Ishikawa (cell line): ENCODE measurements around the gene SLC9A2.

Source experiments
- CEBPB ChIP-seq: IDR thresholded peaks from 2 replicates; pipeline ENCODE4 v1.6.1; 2012
- CREB1 ChIP-seq: IDR thresholded peaks from 2 replicates; pipeline ENCODE4 v1.6.1; 2012; ENCODE audit warnings: low read depth
- EGR1 ChIP-seq: IDR thresholded peaks from 2 replicates; pipeline ENCODE4 v1.6.1; 2012
- EP300 ChIP-seq: IDR thresholded peaks from 2 replicates; pipeline ENCODE4 v1.6.1; 2012; ENCODE audit warnings: borderline replicate concordance
- FOXM1 ChIP-seq: IDR thresholded peaks from 2 replicates; pipeline ENCODE4 v1.6.1; 2012; ENCODE audit warnings: low read depth, borderline replicate concordance
- MAX ChIP-seq: IDR thresholded peaks from 2 replicates; pipeline ENCODE4 v1.6.1; 2012
- NFIC ChIP-seq: IDR thresholded peaks from 2 replicates; pipeline ENCODE4 v1.6.1; 2012
- RAD21 ChIP-seq: IDR thresholded peaks from 2 replicates; pipeline ENCODE4 v1.6.1; 2012; ENCODE audit warnings: low read depth
- REST ChIP-seq: IDR thresholded peaks from 2 replicates; pipeline ENCODE4 v1.6.1; 2012; ENCODE audit warnings: low read depth, mild to moderate bottlenecking
- TAF1 ChIP-seq: IDR thresholded peaks from 2 replicates; pipeline ENCODE4 v1.6.1; 2012; ENCODE audit warnings: low read depth, mild to moderate bottlenecking
- TCF12 ChIP-seq: IDR thresholded peaks from 2 replicates; pipeline ENCODE4 v1.6.1; 2012; ENCODE audit warnings: low read depth
- TEAD4 ChIP-seq: IDR thresholded peaks from 2 replicates; pipeline ENCODE4 v1.6.1; 2012
- USF1 ChIP-seq: IDR thresholded peaks from 2 replicates; pipeline ENCODE4 v1.6.1; 2012
- YY1 ChIP-seq: IDR thresholded peaks from 2 replicates; pipeline ENCODE4 v1.6.1; 2012; ENCODE audit warnings: low read depth
- ZBTB7A ChIP-seq: IDR thresholded peaks from 2 replicates; pipeline ENCODE4 v1.6.1; 2012; ENCODE audit warnings: low read depth

SLC9A2 gene

GRCh38 chr2:102652126-102652525 lies 32.8 kb downstream of the SLC9A2 start:
- TF ChIP-seq EGR1 (no peak), CREB1 (no peak), RAD21 (no peak), CEBPB (no peak), TAF1 (no peak), YY1 (no peak), EP300 (no peak), TCF12 (no peak), TEAD4 (no peak), ZBTB7A (no peak), MAX (no peak), USF1 (no peak), REST (no peak), FOXM1 (no peak), NFIC (no peak)

DNA sequence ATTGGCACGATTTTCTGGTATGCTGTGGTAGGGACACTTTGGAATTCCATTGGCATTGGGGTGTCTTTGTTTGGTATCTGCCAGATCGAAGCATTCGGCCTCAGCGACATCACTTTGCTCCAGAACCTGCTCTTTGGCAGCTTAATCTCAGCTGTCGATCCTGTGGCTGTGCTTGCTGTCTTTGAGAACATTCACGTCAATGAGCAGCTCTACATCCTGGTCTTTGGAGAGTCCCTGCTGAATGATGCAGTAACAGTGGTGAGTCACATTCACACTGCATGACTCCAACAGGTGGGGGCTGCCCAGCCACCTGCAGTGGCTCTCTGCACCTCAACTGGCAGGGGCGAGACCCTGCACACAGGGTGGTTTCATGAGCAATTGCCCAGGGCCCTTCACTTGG lies 38.4 kb downstream of the SLC9A2 start:
- TF ChIP-seq NFIC (no peak), TAF1 (no peak), RAD21 (no peak), MAX (no peak), FOXM1 (no peak), EGR1 (no peak), CEBPB (no peak), USF1 (no peak), CREB1 (no peak), TCF12 (no peak), EP300 (no peak), REST (no peak)

- TF ChIP-seq TEAD4 (no peak), MAX (no peak)
These were observed 40.7 kb downstream of the SLC9A2 start for GRCh38 chr2:102660070-102660469.

GRCh38 chr2:102660574-102660973 lies 41.2 kb downstream of the SLC9A2 start:
- TF ChIP-seq CEBPB (no peak), FOXM1 (no peak)

- TF ChIP-seq TEAD4 (no peak), NFIC (no peak), YY1 (no peak), RAD21 (no peak), TAF1 (no peak)
These were observed 42.5 kb downstream of the SLC9A2 start for GRCh38 chr2:102661846-102662245.

- TF ChIP-seq CREB1 (no peak), USF1 (no peak), YY1 (no peak), RAD21 (no peak), EGR1 (no peak), CEBPB (no peak), NFIC (no peak), FOXM1 (no peak), TAF1 (no peak), TCF12 (no peak), EP300 (no peak)
These were observed 43.5 kb downstream of the SLC9A2 start for GRCh38 chr2:102662833-102663232.

DNA sequence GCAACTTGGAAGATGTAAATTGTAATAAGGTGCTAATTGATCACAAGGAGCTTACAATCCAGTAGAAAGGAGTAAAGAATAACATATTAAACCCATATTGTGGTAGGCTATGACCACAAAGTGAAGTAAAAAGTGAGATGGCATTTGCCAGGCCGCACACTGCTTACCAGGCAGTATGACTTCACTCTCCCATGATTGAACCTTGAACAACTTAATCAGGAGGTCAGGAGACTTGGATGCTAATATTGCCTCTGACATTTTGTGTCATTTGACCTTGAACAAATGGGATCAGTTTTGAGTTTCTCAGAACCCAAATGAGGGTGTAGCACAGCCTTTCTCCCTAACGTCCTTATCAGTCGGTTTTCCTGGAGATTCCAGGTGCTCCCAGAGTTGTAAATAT lies 44.0 kb downstream of the SLC9A2 start:
- no peak for TF ChIP-seq ZBTB7A
- TF ChIP-seq TCF12: no peak
- TF ChIP-seq FOXM1: no peak
- no peak for TF ChIP-seq CREB1
